Astrocyte (in vitro differentiated cells and primary cell): ENCODE results near the gene NAV1.

ENCODE experiments used
- CTCF ChIP-seq: IDR thresholded peaks from 2 replicates; pipeline ENCODE4 v1.5.1; 2011; ENCODE audit warnings: low read depth, mild to moderate bottlenecking, inconsistent platforms, low read length, moderate library complexity; ENCODE audit not compliant: insufficient read depth
- EZH2 ChIP-seq: IDR thresholded peaks from 2 replicates; pipeline ENCODE4 v1.6.1; 2012; ENCODE audit warnings: mild to moderate bottlenecking, low read length, inconsistent platforms; ENCODE audit not compliant: insufficient read depth

GRCh38 chr1:201561195-201561564, 22.3 kb downstream of the NAV1 start:
- TF ChIP-seq CTCF (no peak), EZH2 (no peak)
